Fibroblast of lung (primary cell): ENCODE measurements around the gene CAMK1G. TPM values are rescaled to one million over a fixed set of nuclear protein-coding genes. Genes with fewer than 3 reads are reported as not detected.
A peak's percentile ranks its signal among the peaks of the same experiment; 100 is the strongest.

Source experiments
- DNase-seq, 2 donors: peaks; one replicate each; pipeline versions ENCODE4 v3.0.0 to v3.0.0-alpha.2; 2010; ENCODE audit warnings: low read depth in 2 of 2
- H2AFZ ChIP-seq: 2 replicates; pipeline ENCODE4 v1.5.1; 2012; ENCODE audit warnings: low read length, control low read depth, inconsistent platforms
- H3K27ac ChIP-seq: 2 replicates; pipeline ENCODE4 v1.5.1; 2011; ENCODE audit warnings: low read length, control low read depth; ENCODE audit not compliant: insufficient read depth
- H3K27me3 ChIP-seq: 2 replicates; pipeline ENCODE4 v1.5.1; 2011; ENCODE audit warnings: mild to moderate bottlenecking, low read length; ENCODE audit not compliant: control insufficient read depth, insufficient read depth
- H3K36me3 ChIP-seq: 2 replicates; pipeline ENCODE4 v1.5.1; 2011; ENCODE audit warnings: low read length; ENCODE audit not compliant: control insufficient read depth, insufficient read depth
- H3K4me1 ChIP-seq: 2 replicates; pipeline ENCODE4 v1.5.1; 2011; ENCODE audit warnings: low read length; ENCODE audit not compliant: control insufficient read depth, insufficient read depth; ENCODE audit errors: extremely low read depth
- H3K4me2 ChIP-seq: 2 replicates; pipeline ENCODE4 v1.5.1; 2011; ENCODE audit warnings: low read length, control low read depth; ENCODE audit not compliant: insufficient read depth; ENCODE audit errors: extremely low read depth
- H3K4me3 ChIP-seq, 4 experiments: fragments of 200-600 bp in 1 of 4; sonication (generic) in 1 of 4; replicated peaks in 1 of 4; 2 replicates each; pipeline ENCODE4 v1.5.1; 2011 to 2016; ENCODE audit warnings: low read length in 4 of 4, low read depth in 3 of 4, mild to moderate bottlenecking in 3 of 4, control low read depth in 2 of 4, inconsistent platforms in 1 of 4, mixed read lengths in 1 of 4; ENCODE audit not compliant: insufficient read depth in 1 of 4; ENCODE audit errors: control extremely low read depth in 1 of 4
- H3K79me2 ChIP-seq: 2 replicates; pipeline ENCODE4 v1.5.1; 2012; ENCODE audit warnings: mild to moderate bottlenecking, low read length, inconsistent platforms; ENCODE audit not compliant: control insufficient read depth, insufficient read depth
- H3K9ac ChIP-seq: 2 replicates; pipeline ENCODE4 v1.5.1; 2011; ENCODE audit warnings: mild to moderate bottlenecking, low read length, control low read depth; ENCODE audit not compliant: insufficient read depth
- H3K9me3 ChIP-seq: 2 replicates; pipeline ENCODE4 v1.5.1; 2012; ENCODE audit warnings: low read depth, low read length; ENCODE audit not compliant: control insufficient read depth, insufficient read depth
- H4K20me1 ChIP-seq: 2 replicates; pipeline ENCODE4 v1.5.1; 2011; ENCODE audit warnings: low read length; ENCODE audit not compliant: control insufficient read depth, insufficient read depth; ENCODE audit errors: extremely low read depth
- EZH2 ChIP-seq: IDR thresholded peaks from 2 replicates; pipeline ENCODE4 v1.5.1; 2012; ENCODE audit warnings: low read length, control low read depth, mild to moderate bottlenecking; ENCODE audit errors: missing control alignments
- polyA plus RNA-seq, 2 donors: library from polyadenylated mRNA; depleted of rRNA in 1 of 2; stranded (reverse) in 1 of 2; unstranded in 1 of 2; fragments of >200 nt; gene quantifications; 2 replicates each; pipeline ENCODE4 v1.2.1, GENCODE V29; 2011 to 2012; ENCODE audit warnings: missing spikeins in 1 of 2
- total RNA-seq: library from RNA; depleted of rRNA; stranded (reverse); fragments of >200 nt; gene quantifications from 2 replicates; pipeline ENCODE4 v1.2.1, GENCODE V29; 2014
- TF ChIP-seq, protein P1 (sequence below), 2 donors: IDR thresholded peaks in 1 of 2; conservative IDR thresholded peaks in 1 of 2; 1 replicate in 1 of 2; 2 replicates in 1 of 2; pipeline ENCODE4 v1.5.1; 2011 to 2012; ENCODE audit warnings: low read length in 2 of 2, control low read depth in 1 of 2, inconsistent platforms in 1 of 2, low read depth in 1 of 2, mild to moderate bottlenecking in 1 of 2

The CAMK1G gene
- total and polyA plus RNA-seq, 2 donors (not counting 1 experiment from before 2014, with no cell fraction given) = 0.96 to 1.7 TPM

DNA sequence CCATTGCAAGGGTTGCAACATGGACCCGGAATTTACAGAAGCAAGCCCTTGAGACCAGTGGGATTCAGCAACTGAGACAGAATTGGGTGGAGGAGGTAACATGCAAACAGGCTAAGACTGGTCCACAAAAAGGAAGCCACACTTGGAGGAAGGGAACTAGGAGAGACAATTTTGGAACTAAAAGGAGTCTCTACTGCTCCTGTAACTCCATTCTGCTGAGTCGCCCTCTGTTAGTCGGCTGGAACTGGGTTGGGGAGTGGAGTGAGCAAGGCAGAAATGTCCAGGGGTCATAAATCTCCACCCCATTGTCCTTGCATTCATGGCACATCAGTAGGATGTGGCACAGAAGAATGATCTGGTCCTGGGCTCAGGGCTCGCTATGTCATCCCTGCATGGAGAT is 63.6 kb downstream of the CAMK1G start:
- TF ChIP-seq EZH2 = no peak
- TF ChIP-seq, protein P1, sequence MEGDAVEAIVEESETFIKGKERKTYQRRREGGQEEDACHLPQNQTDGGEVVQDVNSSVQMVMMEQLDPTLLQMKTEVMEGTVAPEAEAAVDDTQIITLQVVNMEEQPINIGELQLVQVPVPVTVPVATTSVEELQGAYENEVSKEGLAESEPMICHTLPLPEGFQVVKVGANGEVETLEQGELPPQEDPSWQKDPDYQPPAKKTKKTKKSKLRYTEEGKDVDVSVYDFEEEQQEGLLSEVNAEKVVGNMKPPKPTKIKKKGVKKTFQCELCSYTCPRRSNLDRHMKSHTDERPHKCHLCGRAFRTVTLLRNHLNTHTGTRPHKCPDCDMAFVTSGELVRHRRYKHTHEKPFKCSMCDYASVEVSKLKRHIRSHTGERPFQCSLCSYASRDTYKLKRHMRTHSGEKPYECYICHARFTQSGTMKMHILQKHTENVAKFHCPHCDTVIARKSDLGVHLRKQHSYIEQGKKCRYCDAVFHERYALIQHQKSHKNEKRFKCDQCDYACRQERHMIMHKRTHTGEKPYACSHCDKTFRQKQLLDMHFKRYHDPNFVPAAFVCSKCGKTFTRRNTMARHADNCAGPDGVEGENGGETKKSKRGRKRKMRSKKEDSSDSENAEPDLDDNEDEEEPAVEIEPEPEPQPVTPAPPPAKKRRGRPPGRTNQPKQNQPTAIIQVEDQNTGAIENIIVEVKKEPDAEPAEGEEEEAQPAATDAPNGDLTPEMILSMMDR (conservative IDR thresholded peaks at IDR 0.05 in 1 of 2, IDR thresholded peaks at IDR 0.05 in 1 of 2; ENCODE audit: low read depth in 1 of 2, low read length in 2 of 2) = no peak
- H4K20me1 ChIP-seq = no peaks in the 10 kb centered on the region
- H3K9me3 ChIP-seq = no peaks in the 10 kb centered on the region
- H3K27me3 ChIP-seq = no peaks in the 10 kb centered on the region
- peak overlapping the region; percentile 5 for H3K4me2 ChIP-seq
- H3K27ac ChIP-seq = no peak overlapping the region
- peaks cover 50% of the 10 kb centered on the region for H3K4me1 ChIP-seq
- no peak overlapping the region for H3K4me3 ChIP-seq
- no peak overlapping the region for H2AFZ ChIP-seq
- H3K9ac ChIP-seq = no peak overlapping the region
- no peak for DNase-seq
- H3K36me3 ChIP-seq = no peaks in the 10 kb centered on the region
- no peaks in the 10 kb centered on the region for H3K79me2 ChIP-seq

DNA sequence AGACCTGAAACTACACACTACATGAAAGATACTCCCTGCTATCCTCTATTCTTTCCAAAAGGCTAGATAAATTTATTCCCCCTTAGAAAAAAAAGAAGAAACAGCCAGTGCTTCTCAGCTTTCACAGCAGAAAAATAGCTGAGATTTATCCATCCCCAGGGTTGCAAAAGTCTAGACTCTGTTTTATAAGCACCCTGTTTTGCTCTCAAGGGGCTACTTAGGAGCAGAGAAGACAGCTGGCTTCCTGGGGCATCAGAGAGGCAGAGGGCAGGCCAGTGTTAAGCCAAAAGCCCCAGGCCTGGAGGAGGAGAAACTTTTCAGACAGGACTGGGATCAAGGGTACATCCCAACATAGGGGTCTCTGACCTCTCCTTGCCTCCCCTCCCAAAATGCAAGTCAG is 64.8 kb downstream of the CAMK1G start:
- Histone ChIP-seq H2AFZ (no peak overlapping the region), H3K36me3 (no peaks in the 10 kb centered on the region), H3K4me1 (peaks cover 43% of the 10 kb centered on the region), H3K27ac (no peak overlapping the region), H3K9me3 (no peaks in the 10 kb centered on the region), H3K4me3 (no peak overlapping the region), H3K4me2 (no peak overlapping the region), H3K27me3 (no peaks in the 10 kb centered on the region), H3K9ac (no peak overlapping the region), H3K79me2 (no peaks in the 10 kb centered on the region), H4K20me1 (no peaks in the 10 kb centered on the region)
- DNase-seq = no peak
- no peak for TF ChIP-seq EZH2
- TF ChIP-seq, protein P1 (conservative IDR thresholded peaks at IDR 0.05 in 1 of 2, IDR thresholded peaks at IDR 0.05 in 1 of 2; ENCODE audit: low read depth in 1 of 2, low read length in 2 of 2) = no peak

DNA sequence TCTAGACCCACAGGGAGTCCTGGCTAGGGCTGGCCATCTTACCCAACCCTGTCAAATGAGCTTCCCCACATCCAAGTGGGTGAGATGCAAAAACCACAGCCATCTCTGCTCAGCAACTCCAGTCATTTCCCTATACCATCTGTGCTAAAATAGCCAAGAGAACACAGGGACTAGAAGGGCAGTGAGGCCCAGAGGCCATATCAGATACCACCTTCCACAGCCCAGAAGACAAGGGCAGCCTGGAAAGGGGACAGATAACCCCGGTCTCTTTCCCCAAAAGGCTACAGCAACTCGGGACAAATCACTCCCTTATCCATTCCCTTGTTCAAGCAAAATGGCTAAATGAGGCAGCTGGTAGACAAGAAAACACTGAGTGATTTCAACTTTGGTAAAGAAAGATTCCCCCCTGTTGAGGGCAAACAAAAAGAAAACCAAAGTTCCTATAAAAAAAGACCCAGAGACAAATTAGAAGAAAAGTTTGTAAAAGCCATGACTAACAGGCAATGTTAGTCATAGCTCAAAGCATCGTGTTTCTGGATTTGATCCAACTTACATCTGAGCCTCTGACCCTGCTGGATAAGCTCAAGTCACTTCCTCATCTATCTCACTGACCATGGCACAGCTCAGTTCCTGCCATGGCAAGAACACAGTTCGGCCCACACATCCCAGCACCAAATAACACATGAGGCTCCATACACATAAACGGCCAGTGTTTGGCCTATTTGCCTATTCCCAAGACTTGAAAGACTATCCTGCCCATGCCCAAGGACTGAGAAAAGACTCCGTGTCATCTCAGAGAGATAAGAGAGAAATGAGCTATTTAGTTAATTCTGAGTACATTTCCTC is 65.6 kb downstream of the CAMK1G start:
- H3K4me1 ChIP-seq = peaks cover 43% of the 10 kb centered on the region
- TF ChIP-seq, protein P1 (conservative IDR thresholded peaks at IDR 0.05 in 1 of 2, IDR thresholded peaks at IDR 0.05 in 1 of 2; ENCODE audit: low read depth in 1 of 2, low read length in 2 of 2) = no peak
- no peak for TF ChIP-seq EZH2
- H3K79me2 ChIP-seq = no peaks in the 10 kb centered on the region
- H3K9ac ChIP-seq = no peak overlapping the region
- H3K9me3 ChIP-seq = no peaks in the 10 kb centered on the region
- peak; percentile 93 to 97 for DNase-seq
- peak overlapping the region; percentile 5 for H2AFZ ChIP-seq
- no peaks in the 10 kb centered on the region for H3K27me3 ChIP-seq
- H3K4me3 ChIP-seq = no peak overlapping the region
- peak overlapping the region; percentile 73 for H3K4me2 ChIP-seq
- no peaks in the 10 kb centered on the region for H4K20me1 ChIP-seq
- H3K36me3 ChIP-seq = no peaks in the 10 kb centered on the region
- peak overlapping the region; percentile 65 for H3K27ac ChIP-seq
